Coronary artery (tissue), 2 donors: ENCODE measurements around the gene COL18A1.
A peak's percentile ranks its signal among the peaks of the same experiment; 100 is the strongest.

Experiments
- DNase-seq: peaks from one replicate; pipeline ENCODE4 v3.0.0-alpha.2; 2017; ENCODE audit warnings: low spot score
- H3K27ac ChIP-seq, 2 donors: fragments of 200-600 bp; sonication (generic); one replicate each; pipeline ENCODE4 v1.5.1; 2016 to 2019
- H3K4me3 ChIP-seq: fragments of 200-600 bp; sonication (generic); 2 replicates; pipeline ENCODE4 v1.5.1; 2016; ENCODE audit warnings: mild to moderate bottlenecking, moderate library complexity
- TF ChIP-seq, protein P1 (sequence below): fragments of 200-600 bp; sonication (generic); IDR thresholded peaks from one replicate; pipeline ENCODE4 v1.5.1; 2019; ENCODE audit warnings: antibody characterized with exemption

The COL18A1 gene

GRCh38 chr21:45383615-45384201 is 21.3 kb upstream of the COL18A1 start:
- TF ChIP-seq, protein P1, sequence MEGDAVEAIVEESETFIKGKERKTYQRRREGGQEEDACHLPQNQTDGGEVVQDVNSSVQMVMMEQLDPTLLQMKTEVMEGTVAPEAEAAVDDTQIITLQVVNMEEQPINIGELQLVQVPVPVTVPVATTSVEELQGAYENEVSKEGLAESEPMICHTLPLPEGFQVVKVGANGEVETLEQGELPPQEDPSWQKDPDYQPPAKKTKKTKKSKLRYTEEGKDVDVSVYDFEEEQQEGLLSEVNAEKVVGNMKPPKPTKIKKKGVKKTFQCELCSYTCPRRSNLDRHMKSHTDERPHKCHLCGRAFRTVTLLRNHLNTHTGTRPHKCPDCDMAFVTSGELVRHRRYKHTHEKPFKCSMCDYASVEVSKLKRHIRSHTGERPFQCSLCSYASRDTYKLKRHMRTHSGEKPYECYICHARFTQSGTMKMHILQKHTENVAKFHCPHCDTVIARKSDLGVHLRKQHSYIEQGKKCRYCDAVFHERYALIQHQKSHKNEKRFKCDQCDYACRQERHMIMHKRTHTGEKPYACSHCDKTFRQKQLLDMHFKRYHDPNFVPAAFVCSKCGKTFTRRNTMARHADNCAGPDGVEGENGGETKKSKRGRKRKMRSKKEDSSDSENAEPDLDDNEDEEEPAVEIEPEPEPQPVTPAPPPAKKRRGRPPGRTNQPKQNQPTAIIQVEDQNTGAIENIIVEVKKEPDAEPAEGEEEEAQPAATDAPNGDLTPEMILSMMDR, result no peak
- no peak overlapping the region for H3K27ac ChIP-seq

DNA sequence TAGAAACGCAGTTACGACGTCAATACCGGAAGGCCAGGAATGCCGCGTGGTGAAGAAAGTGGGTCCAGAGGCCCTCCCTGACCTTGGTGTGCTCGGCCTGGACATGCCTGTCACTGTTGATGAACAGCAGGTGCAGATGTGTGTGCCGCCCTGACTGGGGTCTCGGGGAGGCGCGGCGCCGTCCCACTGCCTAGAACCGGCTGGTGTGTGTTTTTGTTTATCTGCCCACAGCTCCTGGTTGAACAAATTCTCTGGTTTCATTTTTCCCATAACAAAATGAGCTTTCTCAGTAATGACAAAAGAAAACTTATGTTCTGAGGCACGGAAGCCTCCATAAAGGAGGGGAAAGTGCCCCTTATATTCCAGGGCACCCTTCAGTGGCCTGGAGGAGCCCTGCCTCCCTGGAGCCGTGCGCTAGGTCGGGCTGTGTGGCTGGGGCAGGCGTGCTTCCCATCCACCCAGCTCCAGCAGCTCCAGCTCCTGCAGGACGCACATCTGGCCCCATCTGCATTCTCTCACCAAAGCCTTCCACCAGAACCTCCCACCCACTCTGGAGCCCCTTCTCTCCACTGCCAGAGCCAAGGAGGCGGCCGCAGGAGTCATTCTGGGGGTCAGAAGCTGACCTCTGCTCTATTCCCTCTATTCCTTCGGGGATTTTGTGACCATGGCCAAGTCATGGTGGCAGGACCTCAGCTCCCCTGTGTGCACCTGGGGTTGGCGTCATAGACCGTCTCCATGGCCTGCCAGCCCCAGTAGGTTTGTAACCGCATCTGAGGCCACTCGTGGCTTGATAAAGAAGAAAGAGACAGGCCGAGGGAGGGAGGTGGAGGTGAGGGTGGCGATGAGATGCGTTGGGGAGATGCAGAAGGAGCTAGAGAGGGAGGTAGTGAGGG is 20.1 kb upstream of the COL18A1 start:
- DNase-seq, result no peak
- TF ChIP-seq, protein P1, result no peak
- H3K27ac ChIP-seq, result no peak overlapping the region
- H3K4me3 ChIP-seq, result no peak overlapping the region

More at GRCh38 chr21:45383615-45384201, 21.3 kb upstream of the COL18A1 start:
- no peak for DNase-seq
- H3K4me3 ChIP-seq, result no peak overlapping the region

DNA sequence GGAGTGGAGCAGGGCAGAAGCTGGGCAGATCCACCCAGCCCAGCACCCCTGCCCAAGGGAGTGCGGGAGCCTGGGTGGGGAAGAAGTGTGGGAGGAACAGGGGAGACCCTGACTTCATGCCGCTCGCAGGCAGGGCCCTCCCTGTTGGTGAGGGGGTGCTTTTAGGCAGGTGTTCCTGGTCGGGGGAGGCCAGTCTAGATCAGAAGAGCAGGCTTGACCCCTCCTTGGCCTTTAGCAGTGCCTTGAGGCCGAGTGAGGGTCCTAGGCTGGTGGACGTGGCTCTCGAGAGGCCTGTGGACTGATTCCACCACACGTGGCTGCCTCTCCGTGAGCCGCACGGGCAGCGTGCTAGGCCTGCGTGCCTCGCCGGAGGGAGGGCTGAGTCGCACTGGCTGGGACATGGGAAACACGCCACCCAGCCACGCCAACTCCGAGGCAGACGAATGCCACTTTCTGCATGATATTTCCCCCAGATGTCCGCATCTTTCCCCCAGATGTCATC is 19.4 kb upstream of the COL18A1 start:
- DNase-seq, result no peak
- TF ChIP-seq, protein P1, result no peak
- H3K4me3 ChIP-seq, result no peak overlapping the region
- H3K27ac ChIP-seq, result no peak overlapping the region

- Histone ChIP-seq H3K4me3 (peak overlapping the region; percentile 39), H3K27ac (peak overlapping the region in 1 of 2 donors; percentile 62)
- TF ChIP-seq, protein P1, result no peak
- DNase-seq, result no peak
Observed at GRCh38 chr21:45386336-45386727, 18.6 kb upstream of the COL18A1 start.

DNA sequence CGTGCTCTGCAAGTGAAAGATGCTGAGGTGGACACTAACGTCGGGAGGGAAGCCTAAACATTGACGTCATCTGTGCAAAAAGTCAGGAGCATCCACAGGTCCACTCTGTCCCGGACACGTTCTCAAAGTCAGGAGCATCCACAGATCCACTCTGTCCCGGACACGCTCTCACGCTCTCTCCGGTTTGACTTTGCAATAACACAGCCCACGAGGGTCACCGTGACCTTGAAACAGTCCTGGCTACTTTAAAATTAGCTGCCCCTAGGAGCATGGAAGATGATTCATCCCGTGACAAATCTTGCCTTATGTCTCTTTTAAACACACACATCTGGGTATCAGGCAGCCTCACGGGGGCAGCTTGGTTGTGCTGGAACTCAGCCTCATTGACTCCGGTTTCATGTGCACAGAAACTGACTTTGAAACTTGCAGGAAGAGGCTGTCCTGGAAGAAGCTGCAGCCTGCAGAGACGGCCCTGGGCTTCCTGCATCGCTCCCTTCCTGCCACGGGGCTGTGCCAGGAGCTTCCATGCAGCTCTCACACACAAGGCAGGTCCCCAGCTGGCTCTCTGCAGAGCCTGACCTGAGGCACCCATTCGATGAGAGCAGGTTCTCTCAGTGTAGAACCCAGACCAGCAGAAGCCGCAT is 18.1 kb upstream of the COL18A1 start:
- peak overlapping the region in 1 of 2 donors; percentile 62 for H3K27ac ChIP-seq
- TF ChIP-seq, protein P1, result no peak
- no peak for DNase-seq
- peak overlapping the region; percentile 39 for H3K4me3 ChIP-seq

DNA sequence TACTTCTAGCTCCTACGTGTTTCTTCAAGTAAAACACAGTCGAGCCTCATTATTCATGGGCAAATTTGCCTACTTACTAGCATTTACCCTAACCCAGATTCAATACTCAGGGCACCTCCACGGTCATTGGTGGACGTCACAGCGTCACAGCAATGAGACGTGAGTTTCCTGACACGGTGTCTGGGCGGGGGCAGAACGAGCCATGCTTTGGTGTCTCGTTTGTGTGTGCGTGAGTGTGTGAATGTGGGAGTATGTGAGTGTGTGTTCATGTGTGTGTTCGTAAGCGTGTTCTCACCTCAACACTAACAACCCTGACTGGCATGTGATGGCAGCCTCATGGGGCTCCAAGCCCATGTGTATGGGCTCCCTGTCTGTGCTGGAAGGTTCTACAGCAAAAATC is 17.5 kb upstream of the COL18A1 start:
- DNase-seq, result no peak
- TF ChIP-seq, protein P1, result no peak
- peak overlapping the region in 1 of 2 donors; percentile 62 for H3K27ac ChIP-seq
- H3K4me3 ChIP-seq, result no peak overlapping the region
